ENCODE results near the gene SMARCD3.

The SMARCD3 gene

DNA sequence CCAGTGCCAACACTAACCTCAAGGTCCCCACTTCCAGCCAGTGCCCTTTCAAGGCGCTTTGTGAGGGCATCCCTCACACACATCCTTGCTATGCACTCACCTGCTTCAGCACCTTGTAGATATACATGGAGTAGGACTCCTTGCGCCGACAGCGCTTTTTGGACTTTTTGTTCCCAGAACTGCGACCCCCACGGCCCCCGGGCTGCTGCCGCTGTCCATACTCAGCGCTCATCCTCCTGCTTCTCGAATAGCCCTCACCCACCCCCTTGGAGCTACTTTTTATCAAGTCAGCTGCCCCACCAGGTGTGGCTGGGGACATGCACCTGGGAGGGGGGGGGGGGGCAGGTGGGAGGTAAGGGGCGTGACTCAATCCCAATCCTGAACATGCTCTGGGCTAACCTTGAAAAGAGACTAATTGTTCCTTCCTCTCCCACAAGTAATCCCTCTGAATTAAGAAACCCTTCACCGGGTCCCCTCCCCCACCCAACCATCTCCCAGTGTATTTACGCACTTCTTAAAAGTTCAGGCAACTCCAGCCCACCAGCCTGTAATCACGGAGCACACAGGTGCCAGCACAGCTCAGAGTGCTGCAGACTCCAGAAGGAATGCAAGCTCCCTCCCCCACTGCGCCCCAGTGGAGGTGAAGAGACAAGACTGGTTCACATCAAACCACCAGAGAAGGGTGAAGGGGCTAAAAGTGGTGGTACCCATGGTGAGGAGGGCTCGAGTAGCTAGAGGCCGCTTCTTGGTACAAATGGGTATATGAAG lies 38.2 kb downstream of the SMARCD3 start, which contains the start of gene H2BK1:
TSS of gene H2BK1 (minus strand) at position 402 of the 768 bp plus-strand sequence. CDS start at position 232, 170 bp downstream.
- DNase-seq (ENCODE audit: low read depth in 2 of 2), result no peak

DNA sequence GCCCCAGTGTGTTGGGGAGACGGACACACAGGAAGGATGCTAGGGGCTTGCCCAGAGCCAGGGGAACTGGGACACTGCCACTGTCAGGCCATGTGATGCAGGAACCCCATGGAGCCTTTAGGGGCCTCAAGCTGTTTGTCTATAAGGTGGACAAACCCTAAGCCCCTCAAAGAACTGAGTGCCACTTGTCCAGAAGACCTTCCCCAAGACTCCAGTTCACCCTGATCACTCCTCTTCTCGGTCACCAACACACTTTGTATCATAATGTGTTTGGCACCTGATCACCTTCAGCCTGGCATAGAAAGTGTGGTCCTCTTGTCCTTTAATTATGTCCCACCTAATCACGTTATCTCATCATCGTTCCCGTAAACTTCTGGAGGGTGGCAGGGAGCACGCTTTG lies 38.9 kb downstream of the SMARCD3 start:
- DNase-seq (ENCODE audit: low read depth in 2 of 2), result no peak

DNA sequence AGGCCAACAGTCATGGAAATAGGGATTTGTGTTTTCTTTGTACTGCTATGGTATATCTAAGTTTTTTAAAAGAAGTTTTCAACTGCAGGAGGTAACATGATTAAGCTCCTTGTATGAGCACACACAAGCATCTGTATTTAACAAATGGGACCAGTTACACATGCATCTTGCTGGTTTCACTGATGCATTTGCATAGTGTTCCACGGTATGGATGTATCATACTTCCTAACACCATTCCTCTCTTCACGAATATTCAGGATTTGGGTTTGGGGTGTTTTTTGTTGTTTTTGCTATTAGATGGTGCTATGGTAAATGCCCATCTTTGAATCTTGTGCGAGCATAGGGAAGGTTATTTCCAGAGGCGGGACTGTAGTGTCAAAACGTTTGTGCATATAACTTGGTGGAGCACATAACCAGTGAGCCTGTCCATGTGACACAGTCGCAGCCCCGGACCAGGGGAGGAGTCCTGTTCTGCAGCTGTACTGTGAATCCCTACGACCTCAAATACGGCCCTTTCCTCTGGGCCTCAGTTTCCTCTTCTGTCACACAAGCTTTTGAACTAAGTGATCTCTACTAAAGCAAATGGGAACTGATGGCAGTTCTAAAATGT lies 40.1 kb downstream of the SMARCD3 start:
- DNase-seq (ENCODE audit: low read depth in 2 of 2), result no peak

DNA sequence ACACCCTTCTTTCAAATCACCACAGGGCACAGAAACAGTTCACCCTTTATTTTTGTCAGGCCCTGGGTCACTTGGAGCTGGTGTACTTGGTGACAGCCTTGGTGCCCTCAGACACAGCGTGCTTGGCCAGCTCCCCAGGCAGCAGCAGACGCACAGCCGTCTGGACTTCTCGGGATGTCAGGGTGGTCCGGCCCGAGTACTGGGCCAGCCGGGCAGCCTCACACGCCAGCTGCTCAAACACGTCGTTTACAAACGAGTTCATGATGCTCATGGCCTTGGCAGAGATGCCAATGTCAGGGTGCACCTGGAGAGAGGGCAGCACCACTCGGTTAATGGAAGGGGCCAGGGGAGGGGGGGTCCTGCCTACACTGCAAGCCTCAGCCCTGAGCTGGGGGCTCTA lies 40.7 kb downstream of the SMARCD3 start:
- DNase-seq (ENCODE audit: low read depth in 2 of 2), result no peak

DNA sequence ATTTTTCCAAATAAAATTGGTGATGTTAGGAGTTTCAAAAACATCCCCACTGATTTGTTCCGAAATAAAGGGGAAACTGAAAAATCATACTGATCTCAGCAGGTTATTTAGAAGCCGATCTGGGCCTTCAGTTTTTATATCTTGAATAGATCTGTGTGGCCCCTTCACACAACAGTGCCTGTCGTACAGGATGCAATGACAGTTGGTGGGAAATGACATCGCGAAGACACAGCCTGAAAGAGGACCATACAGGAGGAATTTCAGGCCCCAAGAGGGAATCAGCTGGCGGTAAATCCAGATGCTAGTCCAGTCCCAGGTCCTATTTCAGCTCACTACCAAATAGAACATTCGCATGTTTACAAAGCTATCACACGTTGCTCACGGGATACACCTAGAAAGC lies 41.2 kb downstream of the SMARCD3 start:
- no peak for DNase-seq (ENCODE audit: low read depth in 2 of 2)

DNA sequence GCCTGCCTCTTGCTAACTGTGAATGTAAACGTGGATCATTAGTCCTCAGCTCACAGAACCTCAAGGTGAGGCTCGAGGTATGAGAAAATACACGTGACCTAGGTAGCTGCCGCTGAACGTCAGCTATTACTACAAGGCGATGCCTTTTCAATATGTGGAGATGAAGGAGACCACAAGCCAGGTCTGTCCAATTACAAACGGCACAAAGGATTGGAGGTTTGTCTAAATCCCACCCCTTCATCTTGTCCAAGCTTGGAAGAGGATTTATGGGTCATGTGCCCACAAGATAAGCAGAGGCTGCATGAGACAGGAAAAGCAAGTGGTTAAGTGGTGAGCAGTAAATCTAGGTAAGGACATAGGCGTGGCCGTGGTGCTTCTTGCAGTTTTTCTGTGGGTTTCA lies 41.6 kb downstream of the SMARCD3 start:
- no peak for DNase-seq (ENCODE audit: low read depth in 2 of 2)

DNA sequence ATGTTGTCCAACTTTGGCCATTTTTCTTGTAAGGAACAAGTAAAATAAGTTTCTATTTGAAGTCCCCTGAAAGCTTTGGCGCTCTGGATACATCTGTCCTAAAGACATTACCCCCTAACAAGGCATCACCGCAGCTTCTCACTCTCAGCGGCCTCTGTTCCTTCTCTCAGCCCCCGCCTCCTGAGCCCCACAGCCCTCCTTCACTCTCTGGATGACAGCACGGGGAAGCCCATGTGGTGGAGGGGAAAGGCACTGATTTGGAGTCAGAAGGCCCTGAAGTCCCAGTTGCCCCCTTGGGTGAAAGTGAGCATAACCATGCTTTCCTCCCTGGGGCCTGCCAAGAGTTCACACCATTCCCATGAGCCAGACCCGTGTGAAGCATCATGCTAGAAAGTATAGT lies 42.8 kb downstream of the SMARCD3 start:
- DNase-seq (ENCODE audit: low read depth in 2 of 2), result no peak

DNA sequence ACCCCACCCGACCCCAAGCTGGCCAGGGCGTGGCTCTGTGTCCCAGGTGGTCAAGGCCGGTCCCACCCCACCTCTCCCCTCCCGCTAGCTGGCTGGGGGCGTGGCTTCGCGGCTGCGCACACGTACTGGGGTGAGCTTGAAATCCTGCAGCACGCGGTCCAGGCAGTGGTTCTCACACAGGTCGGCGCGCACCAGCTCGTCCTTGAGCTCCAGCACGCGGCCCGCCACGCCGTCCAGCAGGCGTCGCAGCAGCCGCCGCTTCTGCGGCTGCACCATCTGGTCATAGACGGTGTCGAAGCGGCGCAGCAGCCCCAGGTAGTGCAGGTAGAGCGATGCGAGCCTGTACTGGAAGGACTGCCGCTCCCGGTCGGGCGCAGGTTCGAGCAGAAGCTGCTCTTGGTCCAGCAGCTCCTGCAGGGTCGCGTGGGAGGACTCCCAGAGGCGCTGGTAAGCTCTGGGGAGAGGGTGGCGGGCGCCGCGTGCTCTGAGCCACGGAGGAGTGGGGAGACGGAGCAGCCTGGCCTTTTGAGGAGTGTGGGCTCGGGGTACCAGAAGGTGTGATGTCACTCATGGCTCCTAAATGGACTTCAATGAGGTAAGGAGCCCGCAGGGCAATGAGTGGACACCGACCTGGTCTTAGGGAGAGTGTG lies 44.0 kb downstream of the SMARCD3 start:
- no peak for DNase-seq (ENCODE audit: low read depth in 2 of 2)

DNA sequence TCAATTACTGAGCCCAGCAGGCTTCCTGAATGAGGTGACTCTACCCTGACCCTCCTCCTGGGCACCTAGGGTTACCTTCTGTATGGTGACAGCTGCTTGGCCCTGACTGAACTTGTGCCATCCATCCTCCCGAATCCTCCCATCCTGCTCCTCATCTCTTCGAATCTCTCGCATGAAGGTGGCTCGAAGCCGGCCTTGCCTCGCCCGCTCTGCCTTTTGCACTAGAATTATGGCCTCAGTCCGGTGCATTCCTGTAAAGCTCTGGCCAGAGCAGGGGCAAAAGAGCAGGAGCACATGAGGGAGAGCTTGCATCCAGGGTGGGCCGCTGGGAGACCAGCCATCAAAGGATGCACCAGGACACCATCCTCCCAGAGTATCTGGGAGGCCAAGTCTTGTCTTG lies 45.7 kb downstream of the SMARCD3 start:
- no peak for DNase-seq (ENCODE audit: low read depth in 2 of 2)

DNA sequence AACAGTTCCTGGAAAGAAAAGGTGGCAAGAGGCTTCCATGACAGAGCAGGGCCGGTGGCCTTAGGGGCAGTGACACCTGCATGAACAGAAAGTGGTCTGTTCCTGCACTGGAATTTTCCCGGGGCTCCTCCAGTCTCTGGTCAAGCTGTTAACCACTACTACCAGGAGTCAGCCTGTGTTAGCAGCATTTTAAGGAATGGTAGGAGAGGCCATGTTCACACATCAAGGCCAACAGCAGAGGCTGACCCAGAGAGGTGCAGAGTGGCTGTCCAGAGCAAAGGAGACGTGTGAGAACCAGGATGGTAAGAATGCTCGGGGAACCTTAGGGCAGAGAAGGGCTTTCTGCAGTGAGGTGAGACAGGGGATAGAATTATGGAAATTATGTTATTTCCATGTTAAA lies 46.7 kb downstream of the SMARCD3 start:
- DNase-seq (ENCODE audit: low read depth in 2 of 2), result no peak

DNA sequence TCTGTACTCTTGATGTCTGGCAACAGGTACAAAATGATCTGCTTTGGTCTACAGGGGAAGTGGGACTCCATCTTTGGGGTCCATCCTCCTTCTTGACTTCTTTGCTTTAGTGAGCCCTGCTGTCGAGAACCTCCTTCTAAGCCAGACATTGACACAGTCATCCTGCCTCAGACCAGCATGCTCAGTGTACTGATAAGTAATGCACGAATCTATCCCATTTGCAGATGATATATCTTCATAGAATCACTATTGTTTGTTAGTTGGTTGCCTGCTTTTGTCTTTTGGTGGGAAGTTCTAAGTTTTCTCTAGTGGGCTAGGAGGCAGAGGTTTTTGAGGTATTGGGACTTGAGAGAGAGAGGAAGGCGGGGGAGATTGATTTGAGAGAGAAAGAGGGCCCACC lies 47.1 kb downstream of the SMARCD3 start:
- DNase-seq (ENCODE audit: low read depth in 2 of 2), result no peak

DNA sequence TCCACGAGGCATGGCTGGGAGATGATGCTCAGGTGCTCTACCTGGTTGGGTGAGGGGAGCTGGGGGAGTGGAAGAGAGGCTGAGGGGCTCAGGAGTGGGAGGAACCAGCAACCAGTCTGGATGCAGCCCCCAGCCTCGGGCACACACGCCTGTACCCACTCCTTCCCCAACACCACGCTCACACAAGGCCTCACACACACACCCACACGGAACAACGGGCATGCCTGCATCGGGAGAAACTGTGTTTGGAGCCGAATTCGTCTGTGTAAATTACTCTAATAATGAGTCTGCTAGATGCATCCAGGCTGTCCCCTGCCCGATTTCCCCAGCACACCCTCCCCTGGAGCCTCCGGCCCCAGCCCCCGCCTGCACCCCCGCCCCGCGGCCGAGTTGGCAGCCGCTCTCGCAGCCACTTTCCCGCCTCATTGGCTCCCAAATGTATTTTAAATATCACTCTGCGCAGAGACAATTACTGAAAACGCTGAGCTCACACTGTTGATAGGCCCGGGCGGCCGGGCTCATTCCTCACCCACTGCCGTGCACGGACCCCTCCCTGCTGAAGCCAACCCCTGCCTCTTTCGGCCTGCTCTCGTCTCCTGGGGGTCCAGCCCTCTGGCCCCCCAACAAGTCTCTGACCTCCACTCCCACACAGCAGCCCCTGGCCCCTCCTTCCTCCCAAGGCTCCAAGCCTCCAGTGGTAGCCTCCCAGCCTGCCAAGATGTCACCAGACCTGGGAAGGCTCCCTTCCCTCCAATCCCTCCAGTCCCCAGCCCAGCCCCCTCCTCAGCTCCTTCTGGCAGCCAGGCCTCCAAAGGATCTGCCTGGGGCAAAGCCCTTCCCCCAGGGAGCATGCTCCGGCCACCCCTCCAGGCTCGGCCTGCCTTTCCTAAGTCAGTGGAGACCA lies 49.3 kb downstream of the SMARCD3 start:
- no peak for DNase-seq (ENCODE audit: low read depth in 2 of 2)

DNA sequence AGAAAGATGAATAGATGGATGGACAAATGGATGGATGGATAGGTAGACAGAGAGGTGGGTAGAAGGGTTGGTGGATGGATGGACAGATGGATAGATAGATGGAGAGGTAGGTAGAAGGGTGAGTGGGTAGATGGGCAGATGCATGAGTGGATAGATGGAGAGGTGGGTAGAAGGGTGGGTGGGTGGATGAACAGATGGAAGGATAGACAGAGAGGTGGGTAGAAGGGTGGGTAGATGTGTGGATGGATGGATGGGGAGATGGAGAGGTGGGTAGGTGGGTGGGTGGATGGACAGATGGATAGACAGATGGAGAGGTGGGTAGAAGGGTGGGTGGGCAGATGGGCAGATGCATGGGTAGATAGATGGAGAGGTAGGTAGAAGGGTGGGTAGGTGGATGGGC lies 50.6 kb downstream of the SMARCD3 start:
- DNase-seq (ENCODE audit: low read depth in 2 of 2), result no peak

DNA sequence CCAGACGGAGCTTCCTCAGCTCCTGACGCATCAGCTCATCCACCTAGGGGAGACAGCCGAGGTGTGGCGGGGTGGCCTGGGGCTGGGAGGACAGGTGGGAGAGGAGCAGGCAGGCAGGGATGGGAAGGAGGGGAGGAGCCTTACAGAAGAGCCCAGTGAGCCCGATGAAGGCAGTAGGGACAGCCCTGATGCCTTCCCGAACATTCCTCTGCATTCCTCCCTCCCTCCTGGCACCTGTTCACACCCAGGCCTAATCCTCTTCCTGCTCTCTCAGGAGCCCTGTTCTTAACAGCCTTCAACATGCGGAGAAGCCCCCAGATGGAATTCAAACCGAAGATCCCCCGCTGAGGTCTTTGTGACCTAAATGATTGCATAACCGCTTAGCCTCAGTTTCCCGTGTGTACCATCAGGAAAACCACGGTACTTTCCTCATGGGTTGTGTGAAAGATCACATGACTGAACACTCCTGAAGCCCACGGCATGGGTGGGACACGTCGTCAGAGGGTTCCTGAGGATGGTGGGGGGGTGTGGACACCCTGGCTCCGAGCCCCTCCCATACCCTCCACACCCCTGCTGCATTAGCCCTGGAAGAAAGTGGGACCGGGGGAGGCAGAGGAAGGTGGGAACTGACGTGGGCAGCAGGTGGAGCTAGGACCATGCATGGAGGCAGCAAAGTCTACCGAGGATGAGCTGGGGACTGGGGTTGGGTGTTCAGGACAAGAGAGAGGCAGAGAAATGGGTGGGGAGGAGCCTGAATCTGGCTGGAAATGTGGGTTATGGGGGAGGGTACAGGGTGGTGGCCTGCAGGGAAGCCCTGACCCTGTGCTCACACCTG lies 52.7 kb downstream of the SMARCD3 start:
- DNase-seq (ENCODE audit: low read depth in 2 of 2), result no peak

DNA sequence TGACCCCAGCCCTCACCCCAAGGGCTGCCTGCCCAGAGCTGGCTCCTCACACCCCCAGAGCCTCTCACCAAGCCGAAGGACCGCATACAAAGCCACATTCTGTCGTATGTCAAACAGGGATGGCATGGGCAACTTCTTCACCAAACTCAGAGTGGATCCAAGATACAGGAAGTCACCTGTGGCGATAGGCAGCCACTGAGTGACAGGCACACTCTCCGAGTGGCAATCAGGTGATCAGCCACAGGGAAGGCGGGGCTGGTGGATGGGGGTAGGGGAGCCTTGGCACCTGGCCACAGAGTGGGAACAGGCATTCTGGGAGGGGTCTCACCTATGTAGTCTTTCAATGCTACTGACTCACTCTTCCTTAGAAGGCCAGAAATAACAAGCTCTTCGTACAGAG lies 54.3 kb downstream of the SMARCD3 start:
- no peak for DNase-seq (ENCODE audit: low read depth in 2 of 2)

DNA sequence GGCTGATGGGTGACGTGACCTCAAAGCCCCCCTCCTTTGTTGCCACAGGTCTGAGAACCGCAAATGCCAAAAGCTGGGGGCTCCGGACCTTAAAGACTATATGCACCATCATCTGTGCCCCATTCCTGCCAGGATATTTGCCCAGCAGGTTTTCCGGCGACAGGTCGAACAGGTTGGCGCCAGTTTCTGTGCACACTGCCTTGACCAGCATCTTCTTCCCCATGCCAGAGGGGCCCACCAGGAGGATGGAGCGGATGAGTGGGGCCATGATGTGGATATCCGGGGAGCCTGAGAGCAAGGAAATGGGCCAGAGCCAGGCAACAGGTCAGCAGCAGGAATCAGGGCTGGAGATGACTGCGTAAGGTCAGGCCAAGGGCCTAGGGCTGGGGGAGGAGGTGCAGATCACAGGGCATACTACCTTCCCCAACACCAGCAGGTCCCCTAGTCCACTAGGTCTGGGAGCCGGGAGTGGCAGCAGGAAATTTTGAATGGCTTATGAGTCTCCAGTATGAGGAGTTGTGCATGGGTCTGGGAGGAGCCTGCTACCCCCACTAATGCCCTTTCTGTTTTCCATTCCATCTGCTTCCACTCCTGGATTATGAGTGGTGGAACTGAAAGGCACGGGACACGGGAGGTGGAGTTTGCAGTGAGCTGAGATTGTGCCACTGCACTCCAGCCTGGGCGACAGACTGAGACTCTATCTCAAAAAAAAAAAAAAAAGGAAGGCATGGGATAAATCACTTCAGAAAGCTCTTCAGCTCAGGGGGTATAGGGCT lies 55.1 kb downstream of the SMARCD3 start:
- no peak for DNase-seq (ENCODE audit: low read depth in 2 of 2)

DNA sequence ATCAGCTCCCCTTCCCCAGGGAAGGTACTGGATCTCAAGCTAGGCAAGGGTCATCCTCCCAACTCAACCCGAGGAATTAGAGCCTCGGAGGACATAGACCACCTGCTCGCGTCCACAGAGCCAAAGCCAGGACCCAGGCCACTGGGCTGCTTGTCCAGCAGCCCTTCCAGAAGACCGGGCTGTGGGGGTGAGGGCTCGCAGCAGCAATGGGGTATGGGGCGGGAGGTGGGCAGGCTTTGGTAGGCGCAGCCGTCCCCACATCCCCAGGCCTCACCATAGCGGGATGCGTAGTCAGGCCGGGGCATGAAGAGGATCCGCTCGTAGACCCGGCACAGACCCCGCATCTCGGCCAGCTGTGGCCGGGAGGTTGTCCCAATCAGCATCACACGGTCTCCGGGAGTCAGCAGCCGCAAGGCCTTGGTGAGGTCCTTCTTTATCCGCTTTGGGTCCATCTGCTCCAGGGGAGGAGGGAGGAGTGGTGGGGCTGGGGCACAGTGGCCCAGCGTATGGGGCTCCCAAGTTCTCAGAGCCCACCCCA lies 56.4 kb downstream of the SMARCD3 start:
- DNase-seq (ENCODE audit: low read depth in 2 of 2), result no peak

DNA sequence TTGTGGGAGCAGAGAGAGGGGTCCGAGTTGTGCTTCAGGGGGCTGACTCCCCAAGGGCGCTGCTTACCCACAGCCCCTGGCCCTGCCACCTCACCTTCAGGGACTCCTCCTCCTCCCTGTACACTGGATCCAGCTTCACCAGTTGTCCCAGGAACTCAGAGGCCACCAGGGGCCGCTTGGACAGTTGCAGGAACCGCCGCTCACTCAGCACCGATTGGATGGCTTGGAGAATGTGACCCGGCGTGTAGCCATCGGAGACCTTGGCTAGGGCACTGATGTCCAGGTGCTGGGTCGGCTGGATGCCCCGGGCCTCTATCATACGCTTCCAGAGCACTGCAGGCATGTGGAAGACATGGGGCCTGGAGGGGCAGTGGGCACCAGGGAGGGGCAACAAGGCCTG lies 57.0 kb downstream of the SMARCD3 start:
- DNase-seq (ENCODE audit: low read depth in 2 of 2), result no peak

DNA sequence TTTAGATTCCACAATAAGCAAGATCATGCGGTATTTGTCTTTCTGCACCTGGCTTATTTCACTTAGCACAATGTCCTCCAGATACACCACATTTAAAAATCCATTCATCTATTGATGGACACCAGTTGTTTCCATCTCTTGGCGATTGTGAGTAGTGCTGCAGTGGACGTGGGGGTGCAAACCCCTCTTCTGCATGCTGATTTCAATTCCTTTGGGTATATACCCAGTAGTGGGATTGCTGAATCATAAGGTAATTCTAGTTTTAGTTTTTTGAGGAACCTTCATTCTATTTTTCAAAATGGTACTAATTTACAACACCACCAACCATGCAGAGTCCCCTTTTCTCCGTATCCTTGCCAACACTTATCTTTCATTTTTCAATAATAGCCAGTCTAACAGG lies 59.5 kb downstream of the SMARCD3 start:
- no peak for DNase-seq (ENCODE audit: low read depth in 2 of 2)

All from stimulated activated CD8-positive, alpha-beta memory T cell treated with anti-CD3 and anti-CD28 coated beads, Interleukin-7, amount 100 ng/mL, for 4 hours (primary cell).